Osteocyte (in vitro differentiated cells): ENCODE results near the gene ANKLE2. TPM values are rescaled to one million over a fixed set of nuclear protein-coding genes. Genes with fewer than 3 reads are reported as not detected.

Experiments used
- DNase-seq: peaks from one replicate; pipeline ENCODE4 v3.0.0; 2021; ENCODE audit warnings: mixed read lengths; ENCODE audit not compliant: unreplicated experiment; ENCODE audit errors: extremely low spot score
- H3K27ac Mint-ChIP-seq: one replicate; pipeline ENCODE4 v1.8.0; 2021; ENCODE audit warnings: mild to moderate bottlenecking, mixed read lengths; ENCODE audit not compliant: unreplicated experiment
- H3K27me3 Mint-ChIP-seq: one replicate; pipeline ENCODE4 v1.8.0; 2021; ENCODE audit warnings: mixed read lengths; ENCODE audit not compliant: unreplicated experiment
- H3K36me3 Mint-ChIP-seq: one replicate; pipeline ENCODE4 v1.8.0; 2021; ENCODE audit warnings: mixed read lengths; ENCODE audit not compliant: unreplicated experiment
- H3K4me1 Mint-ChIP-seq: one replicate; pipeline ENCODE4 v1.8.0; 2021; ENCODE audit warnings: mixed read lengths; ENCODE audit not compliant: unreplicated experiment
- H3K4me3 Mint-ChIP-seq: one replicate; pipeline ENCODE4 v1.8.0; 2021; ENCODE audit warnings: mild to moderate bottlenecking, moderate library complexity, mixed read lengths; ENCODE audit not compliant: unreplicated experiment
- H3K9me3 Mint-ChIP-seq: one replicate; pipeline ENCODE4 v1.8.0; 2021; ENCODE audit warnings: mixed read lengths; ENCODE audit not compliant: unreplicated experiment
- total RNA-seq: library from RNA; stranded (reverse); gene quantifications from 2 replicates; pipeline ENCODE4 v1.2.1, GENCODE V29; 2021
- TF ChIP-seq, protein P1 (sequence below): fragments of 200-600 bp; sonication (generic); IDR thresholded peaks from 2 replicates; pipeline ENCODE4 v1.5.0; 2021; ENCODE audit warnings: antibody characterized with exemption, mild to moderate bottlenecking, moderate library complexity

Gene ANKLE2
- total RNA-seq, 1 donor from 2014 or later = 70.0 TPM

DNA sequence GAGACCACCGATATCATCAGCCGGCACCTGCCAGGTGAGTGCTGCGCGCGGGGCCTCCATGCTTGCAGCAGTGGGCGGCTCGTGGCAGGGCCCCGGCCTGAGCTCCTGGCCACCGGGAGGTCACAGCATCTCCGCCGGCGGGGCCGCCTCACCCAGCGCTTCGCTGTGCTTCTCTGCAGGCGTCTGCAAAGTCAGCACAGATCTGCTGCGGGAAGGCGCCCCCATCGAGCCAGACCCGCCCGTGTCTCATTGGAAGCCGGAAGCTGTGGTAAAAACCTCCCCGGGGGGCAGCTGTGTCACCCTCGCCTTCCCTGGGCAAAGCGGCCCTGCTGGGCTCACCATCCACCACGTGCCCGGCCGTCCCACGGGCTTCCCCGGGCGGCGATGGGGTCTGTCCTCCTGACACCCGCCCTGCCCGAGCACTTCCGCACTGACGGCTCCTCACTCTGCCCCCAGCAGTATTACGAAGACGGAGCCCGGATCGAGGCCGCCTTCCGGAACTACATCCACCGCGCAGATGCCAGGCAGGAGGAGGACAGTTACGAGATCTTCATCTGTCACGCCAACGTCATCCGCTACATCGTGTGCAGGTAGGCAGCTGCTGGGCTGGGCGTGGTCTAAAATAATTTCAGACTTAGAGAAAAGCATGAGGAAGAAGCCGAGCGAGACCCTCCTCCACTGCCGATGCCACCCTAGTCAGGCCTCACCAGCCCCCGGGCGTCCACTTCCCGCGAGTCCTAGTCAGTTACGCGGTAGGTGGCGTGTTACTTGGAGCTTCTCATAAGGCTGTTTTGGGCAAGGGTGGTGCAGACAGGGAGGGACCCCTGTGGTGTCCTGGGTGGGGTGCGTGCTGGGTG is 43.9 kb downstream of the ANKLE2 start:
- TF ChIP-seq, protein P1, sequence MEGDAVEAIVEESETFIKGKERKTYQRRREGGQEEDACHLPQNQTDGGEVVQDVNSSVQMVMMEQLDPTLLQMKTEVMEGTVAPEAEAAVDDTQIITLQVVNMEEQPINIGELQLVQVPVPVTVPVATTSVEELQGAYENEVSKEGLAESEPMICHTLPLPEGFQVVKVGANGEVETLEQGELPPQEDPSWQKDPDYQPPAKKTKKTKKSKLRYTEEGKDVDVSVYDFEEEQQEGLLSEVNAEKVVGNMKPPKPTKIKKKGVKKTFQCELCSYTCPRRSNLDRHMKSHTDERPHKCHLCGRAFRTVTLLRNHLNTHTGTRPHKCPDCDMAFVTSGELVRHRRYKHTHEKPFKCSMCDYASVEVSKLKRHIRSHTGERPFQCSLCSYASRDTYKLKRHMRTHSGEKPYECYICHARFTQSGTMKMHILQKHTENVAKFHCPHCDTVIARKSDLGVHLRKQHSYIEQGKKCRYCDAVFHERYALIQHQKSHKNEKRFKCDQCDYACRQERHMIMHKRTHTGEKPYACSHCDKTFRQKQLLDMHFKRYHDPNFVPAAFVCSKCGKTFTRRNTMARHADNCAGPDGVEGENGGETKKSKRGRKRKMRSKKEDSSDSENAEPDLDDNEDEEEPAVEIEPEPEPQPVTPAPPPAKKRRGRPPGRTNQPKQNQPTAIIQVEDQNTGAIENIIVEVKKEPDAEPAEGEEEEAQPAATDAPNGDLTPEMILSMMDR = no peak
- H3K27ac Mint-ChIP-seq = no peak overlapping the region

DNA sequence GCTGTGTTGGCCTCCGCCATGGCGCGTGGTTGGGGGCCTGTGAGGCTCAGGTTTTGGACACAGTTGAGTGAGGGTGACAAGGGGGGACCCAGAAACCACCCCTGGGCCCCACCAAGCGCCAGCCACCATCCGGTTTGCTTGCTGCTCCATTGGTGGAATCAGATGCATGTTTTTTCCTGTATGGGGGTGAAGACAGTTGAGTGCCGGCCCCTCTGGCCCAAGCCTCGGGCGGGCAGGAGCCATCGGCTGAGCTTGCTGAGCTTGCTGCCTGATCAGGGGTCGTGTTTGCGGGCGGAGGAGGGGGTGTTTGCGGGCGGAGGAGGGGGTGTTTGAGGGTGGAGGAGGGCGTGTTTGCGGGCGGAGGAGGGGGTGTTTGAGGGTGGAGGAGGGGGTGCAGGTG is 44.6 kb downstream of the ANKLE2 start:
- H3K27me3 Mint-ChIP-seq = no peaks in the 10 kb centered on the region
- H3K9me3 Mint-ChIP-seq = no peaks in the 10 kb centered on the region
- H3K27ac Mint-ChIP-seq = no peak overlapping the region
- TF ChIP-seq, protein P1 = no peak
- no peak for DNase-seq
- no peak overlapping the region for H3K4me3 Mint-ChIP-seq
- peaks cover 15% of the 10 kb centered on the region for H3K36me3 Mint-ChIP-seq
- peaks cover 4% of the 10 kb centered on the region for H3K4me1 Mint-ChIP-seq

More for the DNA sequence above, 43.9 kb downstream of the ANKLE2 start:
- no peaks in the 10 kb centered on the region for H3K27me3 Mint-ChIP-seq
- no peaks in the 10 kb centered on the region for H3K4me1 Mint-ChIP-seq
- DNase-seq = no peak
- no peaks in the 10 kb centered on the region for H3K9me3 Mint-ChIP-seq
- H3K36me3 Mint-ChIP-seq = peaks cover 15% of the 10 kb centered on the region
- H3K4me3 Mint-ChIP-seq = no peak overlapping the region

DNA sequence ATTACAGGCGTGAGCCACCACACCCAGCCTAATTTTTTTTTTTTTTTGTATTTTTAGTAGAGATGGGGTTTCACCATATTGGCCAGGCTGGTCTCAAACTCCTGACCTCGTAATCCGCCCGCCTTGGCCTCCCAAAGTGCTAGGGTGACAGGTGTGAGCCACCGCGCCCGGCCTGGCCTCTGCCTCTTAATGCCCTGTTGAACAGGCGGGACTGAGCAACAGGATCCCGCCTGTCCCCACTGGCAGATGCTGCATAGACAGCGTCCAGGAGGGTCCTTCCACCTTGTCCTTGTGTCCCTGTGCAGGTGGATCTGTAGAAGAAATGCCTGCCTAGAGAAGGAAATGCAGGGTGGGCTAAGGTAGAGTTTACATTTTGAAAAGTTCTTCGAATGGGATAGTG is 45.3 kb downstream of the ANKLE2 start:
- Mint-ChIP-seq H3K27ac (no peak overlapping the region), H3K27me3 (no peaks in the 10 kb centered on the region), H3K4me1 (peaks cover 8% of the 10 kb centered on the region), H3K9me3 (no peaks in the 10 kb centered on the region), H3K4me3 (no peak overlapping the region), H3K36me3 (peaks cover 13% of the 10 kb centered on the region)
- no peak for DNase-seq
- TF ChIP-seq, protein P1 = no peak

DNA sequence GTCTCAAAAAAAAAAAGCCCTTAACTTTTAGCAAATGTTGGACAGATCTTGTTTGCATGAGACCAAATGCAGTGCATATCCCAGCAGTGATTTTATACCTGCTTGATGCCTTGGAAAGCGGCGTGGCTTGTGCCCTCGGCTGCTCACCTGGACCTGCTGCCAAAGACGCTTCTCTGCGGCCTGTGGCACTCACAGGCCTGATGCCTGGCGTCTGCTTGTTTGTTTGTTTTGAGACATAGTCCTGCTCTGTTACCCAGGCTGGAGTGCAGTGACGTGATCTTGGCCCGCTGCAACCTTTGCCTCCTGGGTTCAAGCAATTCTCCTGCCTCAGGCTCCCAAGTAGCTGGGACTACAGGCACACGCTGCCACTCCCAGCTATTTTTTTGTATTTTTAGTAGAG is 45.8 kb downstream of the ANKLE2 start:
- Mint-ChIP-seq H3K4me3 (no peak overlapping the region), H3K36me3 (peaks cover 11% of the 10 kb centered on the region), H3K27ac (no peak overlapping the region), H3K27me3 (no peaks in the 10 kb centered on the region), H3K9me3 (no peaks in the 10 kb centered on the region), H3K4me1 (peaks cover 10% of the 10 kb centered on the region)
- TF ChIP-seq, protein P1 = no peak
- no peak for DNase-seq

DNA sequence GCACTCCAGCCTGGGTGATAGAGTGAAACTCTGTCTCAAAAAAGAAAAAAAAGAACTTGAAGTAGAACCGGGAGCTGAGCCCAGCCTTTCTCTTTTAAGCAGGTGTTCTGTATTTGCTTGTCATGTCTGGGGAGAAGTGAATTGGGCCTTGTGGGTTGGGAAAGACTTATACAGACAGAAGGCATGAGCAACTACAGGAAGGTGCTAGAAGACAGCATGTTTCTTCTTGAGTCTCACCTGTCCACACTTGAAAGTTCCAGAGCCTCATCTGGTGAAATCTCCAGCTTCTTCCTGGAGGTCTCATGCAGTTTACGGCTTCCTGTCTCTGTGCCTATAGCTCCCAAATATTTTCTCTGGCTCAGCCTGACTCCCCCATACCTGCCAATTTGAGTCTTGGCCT is 48.5 kb downstream of the ANKLE2 start:
- H3K36me3 Mint-ChIP-seq = peaks cover 3% of the 10 kb centered on the region
- no peaks in the 10 kb centered on the region for H3K9me3 Mint-ChIP-seq
- TF ChIP-seq, protein P1 = no peak
- no peak overlapping the region for H3K4me3 Mint-ChIP-seq
- no peak overlapping the region for H3K27ac Mint-ChIP-seq
- H3K27me3 Mint-ChIP-seq = no peaks in the 10 kb centered on the region
- H3K4me1 Mint-ChIP-seq = peaks cover 14% of the 10 kb centered on the region
- no peak for DNase-seq
